GM21381 (cell line): ENCODE measurements around the gene BANP.

ENCODE experiments used
- ATAC-seq: cut with Tn5 transposase; IDR thresholded peaks from one replicate; pipeline ENCODE4 v1.9.1; 2021; ENCODE audit warnings: mild to moderate bottlenecking, moderate library complexity; ENCODE audit not compliant: unreplicated experiment

Gene BANP

DNA sequence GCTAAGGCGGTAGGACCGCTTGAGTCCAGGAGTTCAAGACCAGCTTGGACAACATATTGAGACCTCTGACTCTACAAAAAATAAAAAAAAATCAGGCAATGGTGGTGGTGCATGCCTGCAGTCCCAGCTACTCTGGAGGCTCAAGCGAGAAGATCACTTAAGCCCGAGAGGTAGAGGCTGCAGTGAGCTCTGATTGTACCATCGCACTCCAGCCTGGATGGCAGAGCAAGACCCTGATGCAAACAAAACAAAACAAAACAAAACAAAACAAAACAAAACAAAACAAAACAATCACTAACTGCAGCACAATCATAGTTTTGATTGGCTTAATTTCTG is 2.5 kb upstream of the BANP start:
- ATAC-seq = no peak

DNA sequence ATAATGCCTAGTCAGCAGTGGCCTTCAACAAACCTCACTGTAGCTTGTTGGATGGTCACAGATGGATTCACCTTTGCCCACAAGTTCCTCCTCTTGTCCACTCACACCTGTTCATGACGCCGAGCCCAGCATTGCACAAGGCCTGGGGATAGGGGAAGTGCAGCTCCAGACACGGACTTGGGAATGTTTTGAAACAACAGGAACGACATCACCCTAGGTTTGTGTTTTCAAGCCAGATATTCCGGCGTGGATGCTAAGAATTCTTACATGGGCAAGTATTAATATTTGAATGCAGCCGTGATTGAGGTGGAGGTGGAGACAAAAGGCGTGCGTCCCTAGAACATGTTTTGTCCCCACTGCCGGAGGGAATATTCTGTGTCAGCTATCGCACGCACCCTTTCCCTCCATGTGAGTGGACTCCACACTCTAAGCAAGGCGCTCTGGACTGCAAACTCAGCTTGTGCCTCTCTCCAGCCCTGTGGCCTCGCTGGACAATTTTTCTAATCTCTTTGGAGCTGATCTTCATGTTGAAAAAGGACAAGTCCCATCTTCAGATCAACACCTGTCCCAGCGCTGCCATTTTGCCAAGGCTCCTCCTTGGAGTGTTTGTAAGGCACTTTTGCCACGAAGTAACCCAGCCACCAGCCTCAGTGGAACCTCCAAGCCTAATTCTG is 2.0 kb upstream of the BANP start:
- ATAC-seq = no peak

GRCh38 chr16:87951552-87952538 is 611 bp downstream of the BANP start:
- ATAC-seq = peak; percentile 3

- no peak for ATAC-seq
Measured at GRCh38 chr16:87952751-87953150, 1.5 kb downstream of the BANP start.

DNA sequence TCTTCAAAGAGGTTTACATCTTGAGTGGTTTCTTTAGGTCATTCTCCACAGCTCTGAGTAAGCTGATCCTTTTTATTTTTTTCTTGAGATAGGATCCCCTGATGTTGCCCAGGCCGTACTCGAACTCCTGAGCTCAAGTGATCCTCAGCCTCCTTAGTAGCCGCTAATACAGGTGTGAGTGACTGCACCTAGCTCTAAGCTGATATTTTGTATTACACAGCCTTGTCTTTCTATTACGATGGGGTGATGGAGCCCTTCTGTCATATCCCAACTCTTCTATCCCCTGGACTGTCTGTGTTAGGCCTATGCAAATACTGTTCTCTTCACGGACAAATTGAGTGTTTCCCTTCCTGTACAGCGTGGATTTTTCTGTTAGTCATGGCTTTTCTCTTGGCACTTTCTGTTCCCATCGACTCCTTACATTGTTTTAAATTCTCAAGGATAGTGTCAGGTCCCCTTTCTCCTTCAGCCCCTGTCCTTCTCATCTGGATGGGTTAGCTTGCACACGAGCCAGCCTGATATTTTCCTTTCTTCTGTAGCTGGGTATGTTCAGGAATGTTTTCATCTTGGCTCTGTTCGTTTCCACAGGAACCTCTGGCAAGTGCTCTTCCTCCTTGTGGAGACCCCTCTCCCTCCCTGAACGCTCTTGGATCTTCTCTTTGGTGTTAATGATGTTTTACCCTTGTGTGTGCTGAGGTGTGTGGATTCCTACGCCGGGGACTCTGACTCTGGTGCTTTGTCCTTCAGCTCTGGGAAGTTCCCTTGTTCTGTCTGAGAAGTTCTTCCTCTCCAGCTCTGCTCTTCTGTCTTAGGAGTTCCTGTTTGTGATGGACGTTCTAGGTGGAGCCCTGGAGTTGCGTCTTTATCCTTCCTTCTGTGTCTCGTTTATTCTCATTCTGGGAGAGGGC is 2.3 kb downstream of the BANP start:
- no peak for ATAC-seq

- ATAC-seq = no peak
Measured at GRCh38 chr16:87954361-87954760, 3.1 kb downstream of the BANP start.

DNA sequence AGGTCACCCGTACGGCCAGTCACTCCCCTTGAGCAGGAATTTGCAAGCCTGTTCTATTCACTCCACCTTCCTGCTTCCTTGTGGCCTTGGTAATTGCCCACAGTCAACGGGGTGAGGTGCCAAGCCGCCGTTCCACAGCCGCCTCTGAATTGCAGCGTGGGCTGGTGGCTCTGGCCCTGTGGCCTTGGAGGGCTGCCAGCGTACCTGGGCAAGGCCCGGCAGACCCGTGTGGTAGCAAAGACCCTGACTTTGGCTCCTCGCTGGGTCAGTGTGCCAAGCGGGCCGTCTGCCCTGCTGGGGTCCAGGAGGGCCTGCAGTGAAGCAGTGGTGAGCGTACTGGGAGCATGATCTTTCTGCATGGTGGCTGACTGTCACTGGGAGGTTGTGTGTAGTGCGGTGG is 3.6 kb downstream of the BANP start:
- ATAC-seq = no peak

DNA sequence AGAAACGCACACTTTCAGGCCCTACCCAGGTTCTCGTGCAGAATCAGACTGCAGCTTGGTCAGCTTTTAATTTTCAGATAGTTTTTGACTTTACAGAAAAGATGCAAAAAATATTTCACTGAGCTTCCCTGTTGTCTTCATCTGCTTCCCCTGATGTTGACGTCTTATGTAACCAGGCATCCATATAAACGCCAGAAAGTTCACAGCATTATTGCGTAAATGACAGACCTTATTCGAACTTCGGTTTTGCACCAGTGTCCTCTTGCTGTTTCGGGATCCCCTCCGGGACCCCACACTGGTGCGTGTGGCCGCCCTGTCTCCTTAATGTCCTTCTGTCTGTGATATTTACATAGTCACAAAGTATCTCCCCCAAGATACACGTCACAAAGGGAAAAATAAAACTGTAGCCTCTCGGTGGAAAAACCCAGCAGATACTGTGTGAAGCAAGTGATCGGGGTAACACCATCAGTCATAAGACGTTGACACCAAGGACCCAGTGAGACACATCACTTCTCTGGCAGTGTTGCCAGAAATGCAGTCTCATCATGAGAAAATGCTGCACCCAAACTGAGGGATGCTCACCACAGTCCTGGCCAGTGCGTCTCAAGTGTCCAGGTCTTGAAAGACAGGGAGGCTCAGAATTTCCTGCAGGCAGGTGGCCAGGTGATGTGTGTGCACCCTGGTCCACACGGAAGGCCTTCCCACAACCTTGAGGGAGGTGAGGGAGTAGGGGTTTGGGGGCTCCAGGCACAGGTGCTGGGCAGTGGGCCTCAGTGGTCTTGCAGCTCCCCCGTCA is 4.3 kb downstream of the BANP start:
- ATAC-seq = no peak

GRCh38 chr16:87956098-87956364 is 4.8 kb downstream of the BANP start:
- ATAC-seq = no peak

DNA sequence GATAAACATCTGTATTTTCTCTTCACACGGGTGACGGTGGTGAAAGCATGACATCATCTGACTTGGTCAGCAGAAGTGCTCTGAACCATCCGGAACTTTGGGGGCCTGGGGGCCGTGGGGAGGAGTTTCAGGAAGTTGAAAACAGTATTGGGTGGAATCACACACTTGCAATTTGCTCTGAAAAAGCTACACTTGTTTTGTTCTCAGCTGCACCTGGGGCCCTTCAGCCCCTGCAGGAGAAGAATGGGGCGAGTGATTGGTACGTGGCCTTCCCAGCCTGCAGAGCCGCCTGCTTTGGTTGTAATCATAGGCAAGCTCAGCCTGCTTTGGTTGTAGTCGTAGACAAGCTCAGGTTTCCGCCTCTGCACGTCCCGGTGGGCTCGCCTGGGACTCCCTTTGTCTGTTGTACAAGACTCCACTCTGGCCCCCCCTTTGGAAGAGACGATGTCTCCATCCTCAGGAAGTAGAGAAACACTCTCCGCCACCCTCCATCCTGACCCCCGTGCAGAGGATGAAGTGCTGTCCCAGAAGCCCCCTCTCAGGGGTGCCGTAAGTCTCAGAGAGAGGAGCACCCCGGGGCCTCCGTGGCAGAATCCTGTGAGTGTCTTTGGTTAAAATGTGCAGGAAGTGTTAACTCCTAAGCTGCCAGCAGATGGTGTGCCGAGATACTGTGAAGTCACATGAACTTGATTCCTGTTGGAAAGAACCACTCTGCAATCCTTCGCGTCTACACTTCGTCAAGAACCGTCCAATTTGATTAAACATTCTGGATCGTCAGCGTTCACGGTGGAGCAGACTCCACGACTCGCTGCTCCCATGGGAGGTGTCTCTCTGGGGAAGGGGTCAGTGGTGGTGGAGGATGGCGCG is 5.4 kb downstream of the BANP start:
- ATAC-seq = no peak

DNA sequence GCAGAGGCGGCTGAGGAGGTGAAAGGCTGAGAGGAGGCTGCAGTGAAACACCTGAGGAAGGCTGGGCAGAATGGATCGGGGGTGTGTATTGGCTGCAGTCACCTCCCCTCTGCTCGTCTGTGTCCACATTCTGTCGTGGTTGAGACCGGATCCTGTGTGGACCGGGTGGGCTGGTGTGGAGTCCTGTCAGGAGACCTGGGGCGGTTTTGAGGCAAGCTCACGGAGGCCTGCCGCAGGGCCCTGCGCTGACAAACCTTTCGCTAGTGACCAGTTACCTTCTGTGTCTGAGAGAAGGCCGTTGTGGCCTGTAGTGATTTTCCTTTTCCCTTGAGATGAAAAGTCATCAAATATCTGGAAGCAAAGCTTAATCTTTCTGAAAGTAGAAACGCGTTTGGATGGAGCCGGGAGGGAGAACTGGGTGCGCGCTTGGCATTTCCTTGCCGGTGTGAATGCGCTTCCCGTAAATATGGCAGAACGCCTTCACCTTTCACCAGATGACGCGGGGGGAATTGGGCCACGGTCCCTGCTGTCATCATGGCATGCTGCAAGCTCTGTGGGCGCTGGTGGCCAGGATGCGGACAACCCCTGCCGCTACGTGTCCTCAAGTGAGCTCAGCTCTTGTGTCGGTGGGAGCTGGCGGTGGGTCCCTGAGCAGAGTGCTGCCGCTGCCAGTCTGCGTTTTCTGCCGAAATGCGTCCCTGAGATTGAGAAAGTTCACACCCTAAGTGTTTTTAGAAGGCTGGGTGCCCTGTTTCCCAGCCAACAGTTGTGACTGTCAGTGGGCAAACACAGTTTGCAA is 6.3 kb downstream of the BANP start:
- no peak for ATAC-seq

GRCh38 chr16:87958632-87959031 is 7.4 kb downstream of the BANP start:
- no peak for ATAC-seq

GRCh38 chr16:87959391-87959990 is 8.3 kb downstream of the BANP start:
- no peak for ATAC-seq

GRCh38 chr16:87960296-87960695 is 9.1 kb downstream of the BANP start:
- no peak for ATAC-seq

DNA sequence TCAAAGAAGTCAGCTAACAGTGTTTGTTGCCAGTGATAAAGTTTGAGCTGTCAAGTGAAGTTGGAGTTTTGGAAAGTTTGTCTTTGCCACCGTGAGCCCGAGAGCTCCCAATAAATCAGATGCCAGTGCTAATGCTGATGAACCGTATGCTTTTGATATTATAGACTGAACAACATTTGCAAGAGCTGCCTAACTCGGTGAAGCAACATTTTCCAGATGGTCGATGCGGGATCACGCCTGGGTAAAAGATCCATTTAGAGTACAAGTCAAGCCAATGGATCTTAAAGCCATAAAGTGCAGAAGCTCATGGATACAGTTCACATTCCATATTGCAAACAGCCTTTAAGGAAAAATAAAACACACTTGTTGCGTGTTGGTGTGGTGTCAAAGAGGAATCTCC is 9.6 kb downstream of the BANP start:
- ATAC-seq = no peak

- no peak for ATAC-seq
Measured at GRCh38 chr16:87961623-87962022, 10.4 kb downstream of the BANP start.

GRCh38 chr16:87963400-87963799 is 12.2 kb downstream of the BANP start:
- ATAC-seq = no peak

DNA sequence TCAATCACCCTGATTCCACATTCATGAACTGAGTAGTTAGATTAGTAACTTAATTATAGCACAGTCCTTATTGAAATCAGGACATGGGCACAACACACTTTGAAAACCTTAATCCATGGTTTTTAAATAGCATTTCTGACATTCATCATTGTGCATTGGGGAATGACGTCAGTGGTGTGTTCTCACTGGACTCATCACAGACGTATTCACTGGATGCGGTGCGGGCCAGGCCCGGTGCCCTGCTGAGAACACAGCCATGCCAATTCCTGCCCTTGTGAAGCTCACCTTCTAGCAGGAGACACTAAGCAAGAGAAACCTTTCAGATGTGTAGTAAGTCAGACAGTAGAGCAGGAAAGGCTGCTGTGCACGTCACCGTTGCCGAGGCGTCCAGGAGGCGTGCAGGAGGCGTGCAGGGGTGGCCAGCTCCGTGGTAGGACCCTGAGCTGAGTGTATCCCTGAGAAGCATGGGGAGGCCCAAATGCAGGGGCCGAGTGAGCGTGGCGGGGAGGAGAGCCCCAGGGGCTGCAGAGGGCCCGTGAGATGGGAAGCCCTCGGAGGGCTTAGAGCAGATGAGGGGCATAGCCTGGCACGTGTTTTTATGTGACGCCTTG is 12.9 kb downstream of the BANP start:
- ATAC-seq = no peak
